Activated CD4-positive, alpha-beta memory T cell treated with anti-CD3 and anti-CD28 coated beads, Interleukin-2, amount 10 ng/mL, durations not matched to agents 7 days and 5 days (primary cell): ENCODE data around the gene TMC6. TPM values are rescaled to one million over a fixed set of nuclear protein-coding genes. Genes with fewer than 3 reads are reported as not detected.
A peak's percentile ranks its signal among the peaks of the same experiment; 100 is the strongest.

ENCODE experiments used
- CTCF ChIA-PET: fragments of 350-600 bp; sonication (Branson Sonifier 250); formaldehyde crosslinking; loops from one replicate; lab custom pipeline; 2021; ENCODE audit warnings: antibody characterized with exemption, inconsistent platforms; lab: Charles Lee
- POLR2A ChIA-PET: fragments of 350-600 bp; sonication (Branson Sonifier 250); formaldehyde crosslinking; loops from one replicate; lab custom pipeline; 2021; ENCODE audit warnings: antibody characterized with exemption; lab: Charles Lee
- DNase-seq: peaks from one replicate; pipeline ENCODE4 v3.0.0-alpha.2; 2020
- H3K27ac Mint-ChIP-seq: one replicate; pipeline ENCODE4 v1.8.0; 2021; ENCODE audit warnings: mild to moderate bottlenecking, mixed read lengths
- H3K27me3 Mint-ChIP-seq: one replicate; pipeline ENCODE4 v1.8.0; 2021; ENCODE audit warnings: mixed read lengths
- H3K36me3 Mint-ChIP-seq: one replicate; pipeline ENCODE4 v1.8.0; 2021; ENCODE audit warnings: low read depth, mixed read lengths
- H3K4me1 Mint-ChIP-seq: one replicate; pipeline ENCODE4 v1.8.0; 2021; ENCODE audit warnings: mixed read lengths
- H3K4me3 Mint-ChIP-seq: one replicate; pipeline ENCODE4 v1.8.0; 2021; ENCODE audit warnings: mild to moderate bottlenecking, mixed read lengths
- H3K9me3 Mint-ChIP-seq: one replicate; pipeline ENCODE4 v1.8.0; 2021; ENCODE audit warnings: mixed read lengths
- total RNA-seq, 2 experiments: library from RNA; stranded (reverse); gene quantifications; one replicate each; pipeline ENCODE4 v1.2.3, GENCODE V29; 2021

TMC6 gene
- total RNA-seq, 2 experiments from 2014 or later: 460 to 463 TPM

GRCh38 chr17:78147315-78147998 lies 18.9 kb upstream of the TMC6 start:
- no peak for DNase-seq
- ChIA-PET CTCF (interaction anchor here (1.0 to 1.3 kb wide), 4 partner anchors 10 to 29 kb away, joined by 3 to 5 read pairs (median 3); no protein-coding TSS in a partner anchor), POLR2A (interaction anchor here (1.0 kb wide), 1 partner anchor 34 kb away, joined by 3 read pairs; no protein-coding TSS in a partner anchor)
- Mint-ChIP-seq H3K9me3 (no peaks in the 10 kb centered on the region), H3K36me3 (peaks cover 4% of the 10 kb centered on the region), H3K4me3 (no peak overlapping the region), H3K27ac (no peak overlapping the region), H3K27me3 (no peaks in the 10 kb centered on the region), H3K4me1 (peaks cover 14% of the 10 kb centered on the region)

GRCh38 chr17:78146881-78147280 lies 18.3 kb upstream of the TMC6 start:
- DNase-seq: no peak
- Mint-ChIP-seq H3K9me3 (no peaks in the 10 kb centered on the region), H3K27me3 (no peaks in the 10 kb centered on the region), H3K4me3 (no peak overlapping the region), H3K27ac (no peak overlapping the region), H3K4me1 (peaks cover 19% of the 10 kb centered on the region), H3K36me3 (peaks cover 9% of the 10 kb centered on the region)
- ChIA-PET POLR2A (interaction anchor here (1.0 kb wide), 1 partner anchor 33 kb away, joined by 3 read pairs; no protein-coding TSS in a partner anchor), CTCF (interaction anchor here (1.0 to 1.3 kb wide), 4 partner anchors 9 to 30 kb away, joined by 3 to 5 read pairs (median 3); no protein-coding TSS in a partner anchor)

GRCh38 chr17:78146471-78146869 lies 17.9 kb upstream of the TMC6 start:
- no peak for DNase-seq
- peaks cover 22% of the 10 kb centered on the region for H3K4me1 Mint-ChIP-seq
- no peaks in the 10 kb centered on the region for H3K9me3 Mint-ChIP-seq
- no peaks in the 10 kb centered on the region for H3K27me3 Mint-ChIP-seq
- peaks cover 12% of the 10 kb centered on the region for H3K36me3 Mint-ChIP-seq
- CTCF ChIA-PET: interaction anchor here (1.0 to 1.3 kb wide), 3 partner anchors 9 to 30 kb away, joined by 3 read pairs; no protein-coding TSS in a partner anchor
- no peak overlapping the region for H3K4me3 Mint-ChIP-seq
- POLR2A ChIA-PET: interaction anchor here (1.0 kb wide), 1 partner anchor 33 kb away, joined by 3 read pairs; no protein-coding TSS in a partner anchor
- H3K27ac Mint-ChIP-seq: no peak overlapping the region

GRCh38 chr17:78144736-78145641 lies 16.4 kb upstream of the TMC6 start:
- Mint-ChIP-seq H3K4me1 (peaks cover 32% of the 10 kb centered on the region), H3K27ac (no peak overlapping the region), H3K4me3 (no peak overlapping the region), H3K36me3 (peaks cover 20% of the 10 kb centered on the region), H3K27me3 (no peaks in the 10 kb centered on the region), H3K9me3 (no peaks in the 10 kb centered on the region)
- DNase-seq: no peak
- ChIA-PET CTCF (interaction anchor here (0.5 to 1.7 kb wide), 3 partner anchors 10 to 32 kb away, joined by 3 to 5 read pairs (median 4); no protein-coding TSS in a partner anchor), POLR2A (interaction anchor here (1.3 to 14.6 kb wide), 10 partner anchors 8 to 92 kb away, joined by 3 to 332 read pairs (median 6); partner anchors contain the start of genes SYNGR2, TMC6 and TMC8)

- Mint-ChIP-seq H3K36me3 (peaks cover 24% of the 10 kb centered on the region), H3K4me3 (no peak overlapping the region), H3K9me3 (no peaks in the 10 kb centered on the region)
Observed at GRCh38 chr17:78144147-78144719, 15.7 kb upstream of the TMC6 start.

GRCh38 chr17:78143214-78144146 lies 14.9 kb upstream of the TMC6 start:
- no peaks in the 10 kb centered on the region for H3K27me3 Mint-ChIP-seq
- CTCF ChIA-PET: interaction anchor here (0.7 to 1.7 kb wide), 3 partner anchors 9 to 107 kb away, joined by 3 to 5 read pairs (median 4); no protein-coding TSS in a partner anchor
- peaks cover 42% of the 10 kb centered on the region for H3K4me1 Mint-ChIP-seq
- no peak overlapping the region for H3K4me3 Mint-ChIP-seq
- H3K36me3 Mint-ChIP-seq: peaks cover 28% of the 10 kb centered on the region
- POLR2A ChIA-PET: interaction anchor here (1.1 to 14.6 kb wide), 11 partner anchors 9 to 112 kb away, joined by 3 to 332 read pairs (median 5); partner anchors contain the start of genes SYNGR2, TMC6 and TMC8
- no peak for DNase-seq
- H3K27ac Mint-ChIP-seq: no peak overlapping the region
- H3K9me3 Mint-ChIP-seq: no peaks in the 10 kb centered on the region

More at GRCh38 chr17:78144147-78144719, 15.7 kb upstream of the TMC6 start:
- H3K4me1 Mint-ChIP-seq: peaks cover 37% of the 10 kb centered on the region
- DNase-seq: no peak
- H3K27me3 Mint-ChIP-seq: no peaks in the 10 kb centered on the region
- ChIA-PET CTCF (interaction anchor here (0.5 to 1.7 kb wide), 3 partner anchors 10 to 32 kb away, joined by 3 to 5 read pairs (median 4); no protein-coding TSS in a partner anchor), POLR2A (interaction anchor here (1.1 to 14.6 kb wide), 11 partner anchors 9 to 112 kb away, joined by 3 to 332 read pairs (median 6); partner anchors contain the start of genes SYNGR2, TMC6 and TMC8)
- no peak overlapping the region for H3K27ac Mint-ChIP-seq

GRCh38 chr17:78142119-78142861 lies 13.7 kb upstream of the TMC6 start:
- CTCF ChIA-PET: interaction anchor here (1.3 kb wide), 1 partner anchor 10 kb away, joined by 3 read pairs; no protein-coding TSS in a partner anchor
- Mint-ChIP-seq H3K9me3 (no peaks in the 10 kb centered on the region), H3K4me3 (no peak overlapping the region), H3K36me3 (peaks cover 37% of the 10 kb centered on the region), H3K4me1 (peaks cover 46% of the 10 kb centered on the region), H3K27me3 (no peaks in the 10 kb centered on the region), H3K27ac (no peak overlapping the region)
- POLR2A ChIA-PET: interaction anchor here (0.6 to 14.6 kb wide), 10 partner anchors 11 to 34 kb away, joined by 3 to 332 read pairs (median 4); partner anchors contain the start of genes TMC6 and TMC8
- DNase-seq: no peak

- ChIA-PET CTCF (interaction anchor here (1.3 kb wide), 1 partner anchor 9 kb away, joined by 3 read pairs; no protein-coding TSS in a partner anchor), POLR2A (interaction anchor here (0.6 to 14.6 kb wide), 11 partner anchors 14 to 35 kb away, joined by 3 to 332 read pairs (median 4); partner anchors contain the start of genes TMC6 and TMC8)
- no peak overlapping the region for H3K27ac Mint-ChIP-seq
- no peaks in the 10 kb centered on the region for H3K9me3 Mint-ChIP-seq
- H3K4me3 Mint-ChIP-seq: no peak overlapping the region
- no peak for DNase-seq
- H3K27me3 Mint-ChIP-seq: no peaks in the 10 kb centered on the region
- H3K36me3 Mint-ChIP-seq: peaks cover 44% of the 10 kb centered on the region
- peaks cover 54% of the 10 kb centered on the region for H3K4me1 Mint-ChIP-seq
Observed at GRCh38 chr17:78141437-78142118, 13.0 kb upstream of the TMC6 start.

- H3K27me3 Mint-ChIP-seq: no peaks in the 10 kb centered on the region
- CTCF ChIA-PET: interaction anchor here (0.6 to 8.2 kb wide), 11 partner anchors 9 to 681 kb away, joined by 3 to 106 read pairs (median 5); partner anchors contain the start of genes TMC6 and TMC8
- peak overlapping the region; percentile 82 for H3K27ac Mint-ChIP-seq
- H3K4me3 Mint-ChIP-seq: peak overlapping the region; percentile 15
- H3K9me3 Mint-ChIP-seq: no peaks in the 10 kb centered on the region
- POLR2A ChIA-PET: interaction anchor here (0.7 to 14.6 kb wide), 16 partner anchors 12 to 241 kb away, joined by 3 to 332 read pairs (median 4); partner anchors contain the start of genes AFMID, TK1, TMC6 and TMC8
- DNase-seq: peak; percentile 99
- peaks cover 56% of the 10 kb centered on the region for H3K36me3 Mint-ChIP-seq
- peaks cover 65% of the 10 kb centered on the region for H3K4me1 Mint-ChIP-seq
Observed at GRCh38 chr17:78140169-78141051, 11.9 kb upstream of the TMC6 start.
